Fibroblast of the aortic adventitia (primary cell): ENCODE data around the gene GYPA. TPM values are rescaled to one million over a fixed set of nuclear protein-coding genes. Genes with fewer than 3 reads are reported as not detected.

Experiments used
- total RNA-seq: library from RNA; depleted of rRNA; stranded (reverse); fragments of >200 nt; gene quantifications from 2 replicates; pipeline ENCODE4 v1.2.3, GENCODE V29; 2012; ENCODE audit warnings: low replicate concordance

Gene GYPA
- total RNA-seq, 1 donor, result not detected

Other genes with a start within 250 kb of the GYPA start
- 3.1 TPM in 1 of 2 replicates, not detected in the other for gene GYPE, start 235.2 kb downstream of the GYPA start, total RNA-seq
- not detected in 2 replicates for gene GYPB, start 121.3 kb downstream of the GYPA start, total RNA-seq